Karpas-422 (cell line): ENCODE results near the gene AFTPH. TPM values are rescaled to one million over a fixed set of nuclear protein-coding genes. Genes with fewer than 3 reads are reported as not detected.
A peak's percentile ranks its signal among the peaks of the same experiment; 100 is the strongest.

Experiments
- DNase-seq: peaks from one replicate; pipeline ENCODE4 v3.0.0-alpha.2; 2015
- H2AFZ ChIP-seq: fragments of 200-600 bp; sonication (generic); 2 replicates; pipeline ENCODE4 v1.6.1; 2014; ENCODE audit warnings: antibody characterized with exemption, low read length, mixed read lengths
- H3K27ac ChIP-seq: fragments of 200-600 bp; sonication (generic); 2 replicates; pipeline ENCODE4 v1.5.1; 2014; ENCODE audit warnings: mild to moderate bottlenecking, low read length, moderate library complexity
- H3K27me3 ChIP-seq: fragments of 200-600 bp; sonication (generic); 2 replicates; pipeline ENCODE4 v1.6.1; 2014; ENCODE audit warnings: low read length, mixed read lengths
- H3K36me3 ChIP-seq: fragments of 200-600 bp; sonication (generic); 2 replicates; pipeline ENCODE4 v1.6.1; 2014; ENCODE audit warnings: low read length, mixed read lengths; ENCODE audit not compliant: insufficient read depth
- H3K4me1 ChIP-seq: fragments of 200-600 bp; sonication (generic); 2 replicates; pipeline ENCODE4 v1.6.1; 2014; ENCODE audit warnings: mild to moderate bottlenecking, low read length, mixed read lengths
- H3K4me2 ChIP-seq: fragments of 200-600 bp; sonication (generic); 2 replicates; pipeline ENCODE4 v1.6.1; 2014; ENCODE audit warnings: low read length, low read depth, mild to moderate bottlenecking; ENCODE audit not compliant: poor library complexity, severe bottlenecking
- H3K4me3 ChIP-seq: fragments of 200-600 bp; sonication (generic); 2 replicates; pipeline ENCODE4 v1.5.1; 2014; ENCODE audit warnings: mild to moderate bottlenecking, antibody characterized with exemption, low read length, mixed read lengths
- H3K79me2 ChIP-seq: fragments of 200-600 bp; sonication (generic); 2 replicates; pipeline ENCODE4 v1.6.1; 2014; ENCODE audit warnings: mild to moderate bottlenecking, low read length, mixed read lengths
- H3K9ac ChIP-seq: fragments of 200-600 bp; sonication (generic); 2 replicates; pipeline ENCODE4 v1.6.0; 2014; ENCODE audit warnings: low read length
- H3K9me2 ChIP-seq: fragments of 200-600 bp; sonication (generic), shearing (Covaris generic); replicated peaks from 2 replicates; pipeline ENCODE4 v1.6.0; 2014; ENCODE audit warnings: mild to moderate bottlenecking, low read length, moderate library complexity; ENCODE audit not compliant: insufficient read depth
- H3K9me3 ChIP-seq: fragments of 300-700, 200-600 bp; sonication (generic); 2 replicates; pipeline ENCODE4 v1.6.1; 2014; ENCODE audit warnings: low read length, mixed read lengths
- H4K20me1 ChIP-seq: fragments of 200-600 bp; sonication (generic); 2 replicates; pipeline ENCODE4 v1.6.1; 2014; ENCODE audit warnings: mild to moderate bottlenecking, antibody characterized with exemption, low read length, low read depth; ENCODE audit not compliant: insufficient read depth
- total RNA-seq: library from RNA; depleted of rRNA; stranded (reverse); fragments of >200 nt; shearing (Covaris generic); gene quantifications from 2 replicates; pipeline ENCODE4 v1.2.3, GENCODE V29; 2014; ENCODE audit warnings: low replicate concordance

The AFTPH gene
- total RNA-seq, 1 experiment from 2014 or later, result 124 TPM

GRCh38 chr2:64482243-64482642 lies 41.9 kb upstream of the AFTPH start:
- no peak overlapping the region for H3K4me2 ChIP-seq

GRCh38 chr2:64482765-64483504 lies 41.2 kb upstream of the AFTPH start:
- Histone ChIP-seq H3K4me2 (no peak overlapping the region), H2AFZ (no peak overlapping the region)

More at GRCh38 chr2:64482243-64482642, 41.9 kb upstream of the AFTPH start:
- no peaks in the 10 kb centered on the region for H3K27me3 ChIP-seq
- no peak overlapping the region for H3K27ac ChIP-seq
- H3K4me1 ChIP-seq, result no peaks in the 10 kb centered on the region; the same call in 1 of the 2 replicates
- H3K9ac ChIP-seq, result no peak overlapping the region
- H4K20me1 ChIP-seq, result no peaks in the 10 kb centered on the region
- no peak for DNase-seq
- no peak overlapping the region for H2AFZ ChIP-seq
- no peaks in the 10 kb centered on the region for H3K9me3 ChIP-seq
- H3K9me2 ChIP-seq, result no peaks in the 10 kb centered on the region
- no peaks in the 10 kb centered on the region for H3K36me3 ChIP-seq
- no peaks in the 10 kb centered on the region for H3K79me2 ChIP-seq
- no peak overlapping the region for H3K4me3 ChIP-seq

GRCh38 chr2:64485331-64485730 lies 38.8 kb upstream of the AFTPH start:
- no peaks in the 10 kb centered on the region for H3K9me2 ChIP-seq
- H3K9ac ChIP-seq, result no peak overlapping the region
- no peaks in the 10 kb centered on the region for H4K20me1 ChIP-seq
- no peaks in the 10 kb centered on the region for H3K9me3 ChIP-seq
- H3K4me1 ChIP-seq, result peaks cover 4% of the 10 kb centered on the region
- no peaks in the 10 kb centered on the region for H3K79me2 ChIP-seq
- no peaks in the 10 kb centered on the region for H3K27me3 ChIP-seq
- H3K27ac ChIP-seq, result no peak overlapping the region
- no peak overlapping the region for H3K4me2 ChIP-seq
- no peak for DNase-seq
- no peak overlapping the region for H3K4me3 ChIP-seq
- no peaks in the 10 kb centered on the region for H3K36me3 ChIP-seq
- H2AFZ ChIP-seq, result no peak overlapping the region

More at GRCh38 chr2:64482765-64483504, 41.2 kb upstream of the AFTPH start:
- H3K9me2 ChIP-seq, result no peaks in the 10 kb centered on the region
- H3K9ac ChIP-seq, result no peak overlapping the region
- no peaks in the 10 kb centered on the region for H4K20me1 ChIP-seq
- H3K4me1 ChIP-seq, result no peaks in the 10 kb centered on the region; the same call in 1 of the 2 replicates
- no peaks in the 10 kb centered on the region for H3K27me3 ChIP-seq
- no peaks in the 10 kb centered on the region for H3K9me3 ChIP-seq
- H3K4me3 ChIP-seq, result no peak overlapping the region
- no peak for DNase-seq
- H3K27ac ChIP-seq, result no peak overlapping the region
- no peaks in the 10 kb centered on the region for H3K36me3 ChIP-seq
- no peaks in the 10 kb centered on the region for H3K79me2 ChIP-seq

GRCh38 chr2:64485961-64486360 lies 38.2 kb upstream of the AFTPH start:
- Histone ChIP-seq H3K36me3 (no peaks in the 10 kb centered on the region), H3K4me1 (peaks cover 4% of the 10 kb centered on the region), H3K9me3 (no peaks in the 10 kb centered on the region), H3K4me2 (no peak overlapping the region), H3K27ac (no peak overlapping the region), H3K27me3 (no peaks in the 10 kb centered on the region), H4K20me1 (no peaks in the 10 kb centered on the region), H3K9me2 (no peaks in the 10 kb centered on the region), H3K4me3 (no peak overlapping the region), H3K79me2 (no peaks in the 10 kb centered on the region), H2AFZ (no peak overlapping the region), H3K9ac (no peak overlapping the region)
- DNase-seq, result no peak

- Histone ChIP-seq H3K9me2 (no peaks in the 10 kb centered on the region), H4K20me1 (no peaks in the 10 kb centered on the region), H2AFZ (no peak overlapping the region), H3K9me3 (no peaks in the 10 kb centered on the region), H3K4me2 (no peak overlapping the region), H3K9ac (no peak overlapping the region), H3K4me3 (no peak overlapping the region), H3K27me3 (no peaks in the 10 kb centered on the region), H3K27ac (no peak overlapping the region), H3K36me3 (no peaks in the 10 kb centered on the region), H3K4me1 (peaks cover 4% of the 10 kb centered on the region), H3K79me2 (no peaks in the 10 kb centered on the region)
- no peak for DNase-seq
Measured at GRCh38 chr2:64487256-64488049, 36.7 kb upstream of the AFTPH start.

- no peaks in the 10 kb centered on the region for H4K20me1 ChIP-seq
- H3K4me2 ChIP-seq, result peak overlapping the region; percentile 7
- H3K4me1 ChIP-seq, result peaks cover 4% of the 10 kb centered on the region
- peak overlapping the region; percentile 22; the same call in 1 of the 2 replicates for H2AFZ ChIP-seq
- H3K27ac ChIP-seq, result no peak overlapping the region
- H3K27me3 ChIP-seq, result no peaks in the 10 kb centered on the region
- DNase-seq, result peak; percentile 95
- H3K9ac ChIP-seq, result 0 out of 2 replicates have a peak overlapping the region, but pooled peaks have one; percentile 5
- H3K9me3 ChIP-seq, result no peaks in the 10 kb centered on the region
- H3K4me3 ChIP-seq, result no peak overlapping the region
- no peaks in the 10 kb centered on the region for H3K79me2 ChIP-seq
- H3K9me2 ChIP-seq, result no peaks in the 10 kb centered on the region
- no peaks in the 10 kb centered on the region for H3K36me3 ChIP-seq
Measured at GRCh38 chr2:64488050-64488974, 35.8 kb upstream of the AFTPH start.

GRCh38 chr2:64489081-64489751 lies 34.9 kb upstream of the AFTPH start:
- DNase-seq, result no peak
- H3K79me2 ChIP-seq, result no peaks in the 10 kb centered on the region
- no peak overlapping the region for H2AFZ ChIP-seq

More at GRCh38 chr2:64489081-64489751, 34.9 kb upstream of the AFTPH start:
- Histone ChIP-seq H3K9me3 (no peaks in the 10 kb centered on the region), H3K4me1 (peaks cover 4% of the 10 kb centered on the region), H3K4me3 (no peak overlapping the region), H3K27ac (no peak overlapping the region), H3K9ac (no peak overlapping the region), H4K20me1 (no peaks in the 10 kb centered on the region), H3K36me3 (no peaks in the 10 kb centered on the region), H3K9me2 (no peaks in the 10 kb centered on the region), H3K4me2 (no peak overlapping the region), H3K27me3 (no peaks in the 10 kb centered on the region)
